Measurements from ENCODE around the gene TMEM205.
A peak's percentile ranks its signal among the peaks of the same experiment; 100 is the strongest.
"Not testable (repeated sequence)": the region's sequence is repeated elsewhere in the genome, so short reads cannot be mapped to it uniquely, and the experiment has no call there.

Gene TMEM205

GRCh38 chr19:11373166-11373884, 27.3 kb upstream of the TMEM205 start:
- DNase-seq (ENCODE audit: low read depth in 3 of 3, low spot score in 1 of 3), result no peak

- no peak for DNase-seq (ENCODE audit: low read depth in 3 of 3, low spot score in 1 of 3)
Observed at GRCh38 chr19:11370744-11371143, 24.7 kb upstream of the TMEM205 start.

- DNase-seq (ENCODE audit: low read depth in 3 of 3, low spot score in 1 of 3), result no peak
Observed at GRCh38 chr19:11367528-11367927, 21.5 kb upstream of the TMEM205 start.

- DNase-seq (ENCODE audit: low read depth in 3 of 3, low spot score in 1 of 3), result no peak
Observed at GRCh38 chr19:11365557-11366117, 19.6 kb upstream of the TMEM205 start.

GRCh38 chr19:11364935-11365334, 18.9 kb upstream of the TMEM205 start:
- DNase-seq (ENCODE audit: low read depth in 3 of 3, low spot score in 1 of 3), result no peak

- no peak for DNase-seq (ENCODE audit: low read depth in 3 of 3, low spot score in 1 of 3)
Observed at GRCh38 chr19:11364296-11364904, 18.3 kb upstream of the TMEM205 start.

GRCh38 chr19:11363881-11364280, 17.8 kb upstream of the TMEM205 start:
- no peak for DNase-seq (ENCODE audit: low read depth in 3 of 3, low spot score in 1 of 3)

- DNase-seq (ENCODE audit: low read depth in 3 of 3, low spot score in 1 of 3), result no peak
Observed at GRCh38 chr19:11361771-11362731, 16.0 kb upstream of the TMEM205 start.

GRCh38 chr19:11361037-11361770, 15.1 kb upstream of the TMEM205 start:
- no peak for DNase-seq (ENCODE audit: low read depth in 3 of 3, low spot score in 1 of 3)

GRCh38 chr19:11359421-11359820, 13.4 kb upstream of the TMEM205 start:
- no peak for DNase-seq (ENCODE audit: low read depth in 3 of 3, low spot score in 1 of 3)

- DNase-seq (ENCODE audit: low read depth in 3 of 3, low spot score in 1 of 3), result no peak
Observed at GRCh38 chr19:11356676-11357550, 10.8 kb upstream of the TMEM205 start.

- no peak for DNase-seq (ENCODE audit: low read depth in 3 of 3, low spot score in 1 of 3)
Observed at GRCh38 chr19:11356074-11356397, 10.0 kb upstream of the TMEM205 start.

GRCh38 chr19:11355160-11356073, 9.3 kb upstream of the TMEM205 start, which contains the start of gene PLPPR2:
Gene PLPPR2, plus strand, starts transcription at chr19:11355432. Its CDS starts 2,242 bp downstream, at chr19:11357674.
- DNase-seq (ENCODE audit: low read depth in 3 of 3, low spot score in 1 of 3), result peak; percentile 41 to 80 (median 55)

- DNase-seq (ENCODE audit: low read depth in 3 of 3, low spot score in 1 of 3), result not testable (repeated sequence)
Observed at GRCh38 chr19:11354102-11354501, 8.0 kb upstream of the TMEM205 start.

- no peak for DNase-seq (ENCODE audit: low read depth in 3 of 3, low spot score in 1 of 3)
Observed at GRCh38 chr19:11349171-11349570, 3.1 kb upstream of the TMEM205 start.

- DNase-seq (ENCODE audit: low read depth in 3 of 3, low spot score in 1 of 3), result no peak
Observed at GRCh38 chr19:11347546-11348039, 1.5 kb upstream of the TMEM205 start.

GRCh38 chr19:11345122-11345803, 805 bp downstream of the TMEM205 start:
- no peak for DNase-seq (ENCODE audit: low read depth in 3 of 3, low spot score in 1 of 3)

- no peak for DNase-seq (ENCODE audit: low read depth in 3 of 3, low spot score in 1 of 3)
Observed at GRCh38 chr19:11342429-11342828, 3.6 kb downstream of the TMEM205 start.

Data from stimulated activated CD4-positive, alpha-beta T cell treated with anti-CD3 and anti-CD28 coated beads, TNF-alpha, amount 100 ng/mL, for 1 hour (primary cell).